Measurements from ENCODE around the gene OR11H6. TPM values are rescaled to one million over a fixed set of nuclear protein-coding genes. Genes with fewer than 3 reads are reported as not detected.

Gene OR11H6
- not detected in 2 replicates for total RNA-seq

GRCh38 chr14:20223410-20223809, at the start of gene OR11H6:
TSS of gene OR11H6 (plus strand) at chr14:20223710. CDS start at chr14:20223710, 0 bp downstream.

GRCh38 chr14:20190596-20190995, 32.9 kb upstream of the OR11H6 start, which contains the start of gene OR11G2:
TSS of gene OR11G2 (plus strand) at chr14:20190896. CDS start at chr14:20197438, 6,542 bp downstream.

GRCh38 chr14:20228681-20229080, 5.2 kb downstream of the OR11H6 start, which contains the start of gene OR11H7:
TSS of gene OR11H7 (plus strand) at chr14:20228981.

Small RNA genes within 50 kb of the gene (small RNA-seq; reads per million reads assigned to genes)
- gene GTF2IP22: not detected

Other genes with a start within 250 kb of the OR11H6 start
- not detected in 2 replicates for gene OR4K15, start 248.1 kb upstream of the OR11H6 start, total RNA-seq
- not detected in 2 replicates for gene OR4Q2, start 221.5 kb upstream of the OR11H6 start, total RNA-seq
- not detected in 2 replicates for gene OR4K14, start 204.4 kb upstream of the OR11H6 start, total RNA-seq
- gene OR4K13, start 187.7 kb upstream of the OR11H6 start, total RNA-seq: not detected in 2 replicates
- gene OR4L1, start 163.7 kb upstream of the OR11H6 start, total RNA-seq: not detected in 2 replicates
- gene OR4K17, start 113.0 kb upstream of the OR11H6 start, total RNA-seq: not detected in 2 replicates
- not detected in 2 replicates for gene OR4N5, start 84.9 kb upstream of the OR11H6 start, total RNA-seq
- not detected in 2 replicates for gene OR11G2, start 32.8 kb upstream of the OR11H6 start, total RNA-seq
- gene OR11H7, start 5.3 kb downstream of the OR11H6 start, total RNA-seq: not detected in 2 replicates
- not detected in 2 replicates for gene OR11H4, start 15.6 kb downstream of the OR11H6 start, total RNA-seq
- gene TTC5, start 82.2 kb downstream of the OR11H6 start, total RNA-seq: 14.9 and 16.7 TPM in 2 replicates
- gene CCNB1IP1, start 109.6 kb downstream of the OR11H6 start, total RNA-seq: 43.7 and 55.4 TPM in 2 replicates
- 5.3 and 13.0 TPM in 2 replicates for gene PARP2, start 119.9 kb downstream of the OR11H6 start, total RNA-seq
- gene TEP1, start 189.8 kb downstream of the OR11H6 start, total RNA-seq: 15.7 and 20.1 TPM in 2 replicates
- under 0.01 TPM in 1 of 2 replicates, not detected in the other for gene KLHL33, start 212.5 kb downstream of the OR11H6 start, total RNA-seq
- gene OSGEP, start 231.1 kb downstream of the OR11H6 start, total RNA-seq: 27.9 and 39.0 TPM in 2 replicates
- 92.7 and 102 TPM in 2 replicates for gene APEX1, start 231.5 kb downstream of the OR11H6 start, total RNA-seq
- 18.8 and 19.2 TPM in 2 replicates for gene PIP4P1, start 237.7 kb downstream of the OR11H6 start, total RNA-seq
- 44.0 and 58.5 TPM in 2 replicates for gene PNP, start 245.7 kb downstream of the OR11H6 start, total RNA-seq

Measured in placental epithelial cell (primary cell).